B cell (primary cell): ENCODE measurements around the gene TTC34. TPM values are rescaled to one million over a fixed set of nuclear protein-coding genes. Genes with fewer than 3 reads are reported as not detected.
"Not testable (repeated sequence)": the region's sequence is repeated elsewhere in the genome, so short reads cannot be mapped to it uniquely, and the experiment has no call there.

Source experiments
- ATAC-seq: fragments of 200-7000 bp; cut with Tn5 transposase; one replicate; pipeline ENCODE4 v1.10.0; 2021; ENCODE audit warnings: low read depth, mild to moderate bottlenecking, moderate number of reproducible peaks, moderate library complexity
- CTCF ChIA-PET: fragments of 350-600 bp; sonication (Branson Sonifier 250); formaldehyde crosslinking; loops from one replicate; lab custom pipeline; 2021; ENCODE audit warnings: antibody characterized with exemption, inconsistent platforms; lab: Charles Lee
- POLR2A ChIA-PET: fragments of 350-600 bp; sonication (Branson Sonifier 250); formaldehyde crosslinking; loops from one replicate; lab custom pipeline; 2021; ENCODE audit warnings: antibody characterized with exemption; lab: Charles Lee
- DNase-seq: peaks from one replicate; pipeline ENCODE4 v3.0.0; 2013
- H2AFZ ChIP-seq: 2 replicates; pipeline ENCODE4 v1.6.1; 2012; ENCODE audit warnings: mild to moderate bottlenecking, low read depth, low read length; ENCODE audit not compliant: insufficient read depth, poor library complexity, severe bottlenecking
- H3K27ac ChIP-seq, 2 donors: 1 replicate in 1 of 2; 2 replicates in 1 of 2; pipeline ENCODE4 v1.5.1; 2012 to 2013; ENCODE audit warnings: low read length in 2 of 2, mild to moderate bottlenecking in 2 of 2, moderate library complexity in 1 of 2
- H3K27me3 ChIP-seq, 4 experiments: fragments of 200-600 bp in 1 of 4; sonication (generic) in 1 of 4; replicated peaks in 1 of 4; 1 replicate in 2 of 4; 2 replicates in 2 of 4; pipeline versions ENCODE4 v1.6.1 to v1.7.0; 2013 to 2016; ENCODE audit warnings: low read length in 3 of 4, mild to moderate bottlenecking in 2 of 4, mixed read lengths in 1 of 4, moderate library complexity in 1 of 4; ENCODE audit not compliant: insufficient read depth in 4 of 4, control insufficient read depth in 3 of 4; ENCODE audit errors: control extremely low read depth in 1 of 4
- H3K36me3 ChIP-seq, 2 experiments: replicated peaks in 1 of 2; 1 replicate in 1 of 2; 2 replicates in 1 of 2; pipeline versions ENCODE4 v1.6.1 to v1.7.1; 2013; ENCODE audit warnings: low read length in 1 of 2; ENCODE audit not compliant: insufficient read depth in 2 of 2, control insufficient read depth in 1 of 2; ENCODE audit errors: control extremely low read depth in 1 of 2, extremely low read depth in 1 of 2
- H3K4me1 ChIP-seq, 2 donors: fragments of 200-600 bp in 1 of 2; sonication (generic) in 1 of 2; 1 replicate in 1 of 2; 2 replicates in 1 of 2; pipeline versions ENCODE4 v1.5.1 to v1.6.1; 2013 to 2017; ENCODE audit warnings: low read length in 2 of 2; ENCODE audit not compliant: control insufficient read depth in 2 of 2, insufficient read depth in 2 of 2
- H3K4me2 ChIP-seq: replicated peaks from 2 replicates; pipeline ENCODE3; 2012; ENCODE audit warnings: mild to moderate bottlenecking, low read depth, low read length; ENCODE audit not compliant: poor library complexity, severe bottlenecking
- H3K4me3 ChIP-seq, 5 experiments: fragments of 200-600 bp in 1 of 5; sonication (generic) in 1 of 5; 1 replicate in 3 of 5; 2 replicates in 2 of 5; pipeline versions ENCODE4 v1.5.1 to v1.7.0; 2011 to 2016; ENCODE audit warnings: low read length in 4 of 5, mild to moderate bottlenecking in 4 of 5, low read depth in 2 of 5, control low read depth in 1 of 5, moderate library complexity in 1 of 5; ENCODE audit not compliant: insufficient read depth in 1 of 5; ENCODE audit errors: control extremely low read depth in 1 of 5, extremely low read depth in 1 of 5
- H3K79me2 ChIP-seq: fragments of 200-600 bp; sonication (generic); one replicate; pipeline ENCODE4 v1.6.0; 2016; ENCODE audit warnings: low read length; ENCODE audit not compliant: control insufficient read depth, insufficient read depth
- H3K9ac ChIP-seq: fragments of 200-600 bp; sonication (generic); 2 replicates; pipeline ENCODE4 v1.6.1; 2017; ENCODE audit warnings: mild to moderate bottlenecking, low read length, moderate library complexity
- H3K9me3 ChIP-seq, 3 donors: one replicate each; pipeline versions ENCODE4 v1.6.1 to v1.7.1; 2013; ENCODE audit warnings: low read length in 2 of 3; ENCODE audit not compliant: control insufficient read depth in 2 of 3, insufficient read depth in 1 of 3; ENCODE audit errors: control extremely low read depth in 1 of 3
- H4K20me1 ChIP-seq: 2 replicates; pipeline ENCODE4 v1.6.0; 2012; ENCODE audit warnings: mild to moderate bottlenecking, low read length; ENCODE audit not compliant: insufficient read depth, control insufficient read depth, poor library complexity, severe bottlenecking
- H3K27ac Mint-ChIP-seq: one replicate; pipeline ENCODE4 v1.8.0; 2021; ENCODE audit warnings: mixed read lengths
- H3K27me3 Mint-ChIP-seq: one replicate; pipeline ENCODE4 v1.8.0; 2021; ENCODE audit warnings: mixed read lengths
- H3K4me1 Mint-ChIP-seq: one replicate; pipeline ENCODE4 v1.8.0; 2021; ENCODE audit warnings: mixed read lengths
- H3K4me3 Mint-ChIP-seq: one replicate; pipeline ENCODE4 v1.8.0; 2021; ENCODE audit warnings: mixed read lengths
- H3K9me3 Mint-ChIP-seq: one replicate; pipeline ENCODE4 v1.8.0; 2022; ENCODE audit warnings: mixed read lengths; ENCODE audit not compliant: insufficient read depth
- WGBS: methylation state at CpG from one replicate; pipeline ENCODE4 v1.1.5; 2013; ENCODE audit warnings: missing lambda C conversion rate; ENCODE audit not compliant: insufficient coverage; 5-methylcytosine and 5-hydroxymethylcytosine counted together
- intact Hi-C: fragments of 100-400 bp; cut with micrococcal nuclease; formaldehyde crosslinking; loops from one replicate; pipeline ENCODE4 v1.10.0; 2022
- polyA plus RNA-seq: library from polyadenylated mRNA; depleted of rRNA; stranded (reverse); fragments of >200 nt; gene quantifications from 2 replicates; pipeline ENCODE4 v1.2.3, GENCODE V29; 2012
- total RNA-seq, 2 donors: library from RNA; stranded (reverse); fragments of 120-200 nt in 1 of 2; gene quantifications; 1 replicate in 1 of 2; 2 replicates in 1 of 2; pipeline versions ENCODE4 v1.2.3 to v1.2.4, GENCODE V29; 2013 to 2022

Gene TTC34
- total and polyA plus RNA-seq, 2 donors (not counting 1 experiment from before 2014, with no cell fraction given), result 2.1 to 8.1 TPM

GRCh38 chr1:2687638-2688335 is 113.7 kb downstream of the TTC34 start:
- H3K27ac ChIP-seq, H3K9ac ChIP-seq, H3K27ac Mint-ChIP-seq, H3K27me3 Mint-ChIP-seq, POLR2A ChIA-PET, H4K20me1 ChIP-seq, intact Hi-C loops, H2AFZ ChIP-seq, H3K4me3 Mint-ChIP-seq, H3K4me1 ChIP-seq, H3K9me3 ChIP-seq, CTCF ChIA-PET, H3K4me3 ChIP-seq, H3K9me3 Mint-ChIP-seq, H3K27me3 ChIP-seq, ATAC-seq, H3K4me2 ChIP-seq, H3K79me2 ChIP-seq, H3K4me1 Mint-ChIP-seq, H3K36me3 ChIP-seq: not testable (repeated sequence)
- 31% methylated on average over 8 of the region's 17 CpGs for WGBS
- DNase-seq, result peak; percentile 3

GRCh38 chr1:2687174-2687591 is 114.3 kb downstream of the TTC34 start:
- H3K4me1 Mint-ChIP-seq, H2AFZ ChIP-seq, CTCF ChIA-PET, H3K9me3 ChIP-seq, POLR2A ChIA-PET, intact Hi-C loops, H3K4me3 Mint-ChIP-seq, ATAC-seq, H3K27ac ChIP-seq, H3K79me2 ChIP-seq, H4K20me1 ChIP-seq, H3K27ac Mint-ChIP-seq, H3K36me3 ChIP-seq, H3K27me3 ChIP-seq, H3K4me1 ChIP-seq, H3K27me3 Mint-ChIP-seq, H3K9me3 Mint-ChIP-seq, H3K4me3 ChIP-seq, H3K4me2 ChIP-seq, H3K9ac ChIP-seq: not testable (repeated sequence)
- WGBS, result 54% methylated on average over 6 of the region's 14 CpGs
- peak; percentile 1 for DNase-seq

- POLR2A ChIA-PET, H3K27ac Mint-ChIP-seq, H3K9me3 ChIP-seq, H3K27me3 Mint-ChIP-seq, H4K20me1 ChIP-seq, H3K4me2 ChIP-seq, H3K27me3 ChIP-seq, H3K4me1 ChIP-seq, H3K4me3 ChIP-seq, H3K27ac ChIP-seq, H3K4me1 Mint-ChIP-seq, H3K36me3 ChIP-seq, DNase-seq, H3K9me3 Mint-ChIP-seq, ATAC-seq, intact Hi-C loops, H3K9ac ChIP-seq, CTCF ChIA-PET, H3K4me3 Mint-ChIP-seq, H2AFZ ChIP-seq, H3K79me2 ChIP-seq: not testable (repeated sequence)
- no CpG with 5 or more reads among the region's 23 CpGs for WGBS
Observed at GRCh38 chr1:2686091-2686863, 115.2 kb downstream of the TTC34 start.

- H3K9me3 ChIP-seq, H3K4me1 Mint-ChIP-seq, H3K9me3 Mint-ChIP-seq, H3K27ac ChIP-seq, intact Hi-C loops, H3K27ac Mint-ChIP-seq, H3K4me3 Mint-ChIP-seq, H3K36me3 ChIP-seq, H4K20me1 ChIP-seq, CTCF ChIA-PET, H3K4me1 ChIP-seq, POLR2A ChIA-PET, H3K27me3 Mint-ChIP-seq, H3K9ac ChIP-seq, H3K27me3 ChIP-seq, H3K4me3 ChIP-seq, DNase-seq, H3K79me2 ChIP-seq, ATAC-seq, H3K4me2 ChIP-seq, H2AFZ ChIP-seq: not testable (repeated sequence)
- 22% methylated on average over 1 of the region's 8 CpGs for WGBS
Observed at GRCh38 chr1:2685671-2686070, 115.8 kb downstream of the TTC34 start.
